Neuronal stem cell (in vitro differentiated cells): ENCODE data around the gene CASK.

Experiments
- DNase-seq: peaks from one replicate; pipeline ENCODE4 v3.0.0-alpha.2; 2013; ENCODE audit warnings: low spot score
- H2AFZ ChIP-seq: one replicate; pipeline ENCODE4 v1.6.1; 2013; ENCODE audit warnings: mild to moderate bottlenecking, low read length, inconsistent platforms
- H2AK5ac ChIP-seq: 2 replicates; pipeline ENCODE4 v1.6.1; 2013; ENCODE audit warnings: low read depth, mild to moderate bottlenecking, inconsistent platforms, low read length, moderate library complexity, mixed read lengths
- H2BK120ac ChIP-seq: 2 replicates; pipeline ENCODE4 v1.6.1; 2013; ENCODE audit warnings: low read depth, mild to moderate bottlenecking, inconsistent platforms, low read length, moderate library complexity, mixed read lengths
- H2BK12ac ChIP-seq: one replicate; pipeline ENCODE4 v1.6.1; 2013; ENCODE audit warnings: low read length, inconsistent platforms
- H2BK15ac ChIP-seq: 2 replicates; pipeline ENCODE4 v1.6.1; 2013; ENCODE audit warnings: mild to moderate bottlenecking, low read length, inconsistent platforms, mixed read lengths
- H2BK5ac ChIP-seq: one replicate; pipeline ENCODE4 v1.6.1; 2013; ENCODE audit warnings: inconsistent platforms, mild to moderate bottlenecking, low read length, moderate library complexity
- H3K14ac ChIP-seq: one replicate; pipeline ENCODE4 v1.6.1; 2013; ENCODE audit warnings: low read length, inconsistent platforms
- H3K18ac ChIP-seq: 2 replicates; pipeline ENCODE4 v1.6.1; 2013; ENCODE audit warnings: low read length, inconsistent platforms
- H3K23ac ChIP-seq: 2 replicates; pipeline ENCODE4 v1.6.1; 2013; ENCODE audit warnings: low read depth, mild to moderate bottlenecking, mixed read lengths, low read length, inconsistent platforms; ENCODE audit not compliant: poor library complexity
- H3K27ac ChIP-seq: replicated peaks from 3 replicates; pipeline ENCODE4 v1.5.1; 2013; ENCODE audit warnings: low read length, inconsistent platforms
- H3K27me3 ChIP-seq, 3 experiments: 2 replicates each; pipeline ENCODE4 v1.6.1; 2013; ENCODE audit warnings: low read length in 3 of 3, mild to moderate bottlenecking in 2 of 3, inconsistent platforms in 1 of 3, low read depth in 1 of 3, mixed read lengths in 1 of 3, moderate library complexity in 1 of 3; ENCODE audit not compliant: control insufficient read depth in 3 of 3, insufficient read depth in 3 of 3
- H3K36me3 ChIP-seq, 2 donors: replicated peaks in 1 of 2; 2 replicates each; pipeline ENCODE4 v1.6.1; 2013; ENCODE audit warnings: low read length in 2 of 2; ENCODE audit not compliant: control insufficient read depth in 2 of 2, insufficient read depth in 2 of 2
- H3K4ac ChIP-seq: 2 replicates; pipeline ENCODE4 v1.6.1; 2013; ENCODE audit warnings: inconsistent platforms, mild to moderate bottlenecking, low read length, moderate library complexity
- H3K4me1 ChIP-seq, 2 donors: 1 replicate in 1 of 2; 2 replicates in 1 of 2; pipeline ENCODE4 v1.6.1; 2013; ENCODE audit warnings: low read length in 2 of 2, low read depth in 1 of 2; ENCODE audit not compliant: control insufficient read depth in 2 of 2, insufficient read depth in 1 of 2
- H3K4me2 ChIP-seq: one replicate; pipeline ENCODE4 v1.6.1; 2013; ENCODE audit warnings: mild to moderate bottlenecking, low read length, inconsistent platforms; ENCODE audit not compliant: insufficient read depth, poor library complexity, severe bottlenecking
- H3K4me3 ChIP-seq, 2 donors: 2 replicates each; pipeline ENCODE4 v1.5.1; 2013; ENCODE audit warnings: low read length in 2 of 2, mild to moderate bottlenecking in 2 of 2, inconsistent platforms in 1 of 2, moderate library complexity in 1 of 2
- H3K79me1 ChIP-seq: one replicate; pipeline ENCODE4 v1.6.1; 2013; ENCODE audit warnings: low read depth, mild to moderate bottlenecking, inconsistent platforms, low read length, moderate library complexity
- H3K9ac ChIP-seq: one replicate; pipeline ENCODE4 v1.6.1; 2013; ENCODE audit warnings: mild to moderate bottlenecking, low read depth, low read length, inconsistent platforms; ENCODE audit not compliant: poor library complexity
- H3K9me3 ChIP-seq, 2 donors: replicated peaks in 1 of 2; 2 replicates each; pipeline versions ENCODE3 to v1.6.1; 2013; ENCODE audit warnings: low read length in 2 of 2, mild to moderate bottlenecking in 2 of 2, inconsistent platforms in 1 of 2, low read depth in 1 of 2, mixed read lengths in 1 of 2, moderate library complexity in 1 of 2; ENCODE audit not compliant: control insufficient read depth in 2 of 2, insufficient read depth in 1 of 2
- H4K8ac ChIP-seq: one replicate; pipeline ENCODE4 v1.6.1; 2013; ENCODE audit warnings: low read depth, mild to moderate bottlenecking, inconsistent platforms, low read length, moderate library complexity
- H4K91ac ChIP-seq: one replicate; pipeline ENCODE4 v1.6.1; 2013; ENCODE audit warnings: low read length, low read depth, mild to moderate bottlenecking, inconsistent platforms; ENCODE audit not compliant: poor library complexity
- WGBS, 2 donors: extraction: QIAGEN DNeasy Blood & Tissue Kit; methylation state at CpG; one replicate each; pipeline ENCODE4 v1.1.7; 2013; ENCODE audit warnings: missing lambda C conversion rate in 2 of 2, mixed read lengths in 1 of 2; ENCODE audit not compliant: insufficient read length in 2 of 2, insufficient replicate concordance in 1 of 2; ENCODE audit errors: extremely low coverage in 2 of 2; 5-methylcytosine and 5-hydroxymethylcytosine counted together

CASK gene

GRCh38 chrX:41543025-41543424 is 380.3 kb downstream of the CASK start:
- H3K27ac ChIP-seq, result no peak overlapping the region
- no peak overlapping the region for H4K91ac ChIP-seq
- no CpG with 5 or more reads among the region's 1 CpG for WGBS, 2 donors
- no peaks in the 10 kb centered on the region for H3K4me1 ChIP-seq
- H3K9ac ChIP-seq, result no peak overlapping the region
- H3K27me3 ChIP-seq, result no peaks in the 10 kb centered on the region
- peaks cover 0 to 19% of the 10 kb centered on the region in 2 donors for H3K36me3 ChIP-seq
- no peak overlapping the region for H3K23ac ChIP-seq
- no peak overlapping the region for H2BK15ac ChIP-seq
- H3K14ac ChIP-seq, result no peak overlapping the region
- H3K79me1 ChIP-seq, result no peaks in the 10 kb centered on the region
- no peak overlapping the region for H2AK5ac ChIP-seq
- H2BK120ac ChIP-seq, result no peak overlapping the region
- no peak overlapping the region for H2AFZ ChIP-seq
- no peak overlapping the region for H3K18ac ChIP-seq
- no peak overlapping the region for H2BK5ac ChIP-seq
- DNase-seq, result no peak
- H3K4me2 ChIP-seq, result no peak overlapping the region
- no peak overlapping the region for H3K4ac ChIP-seq
- H2BK12ac ChIP-seq, result no peak overlapping the region
- H3K4me3 ChIP-seq, result no peak overlapping the region
- no peaks in the 10 kb centered on the region for H3K9me3 ChIP-seq
- H4K8ac ChIP-seq, result no peak overlapping the region

DNA sequence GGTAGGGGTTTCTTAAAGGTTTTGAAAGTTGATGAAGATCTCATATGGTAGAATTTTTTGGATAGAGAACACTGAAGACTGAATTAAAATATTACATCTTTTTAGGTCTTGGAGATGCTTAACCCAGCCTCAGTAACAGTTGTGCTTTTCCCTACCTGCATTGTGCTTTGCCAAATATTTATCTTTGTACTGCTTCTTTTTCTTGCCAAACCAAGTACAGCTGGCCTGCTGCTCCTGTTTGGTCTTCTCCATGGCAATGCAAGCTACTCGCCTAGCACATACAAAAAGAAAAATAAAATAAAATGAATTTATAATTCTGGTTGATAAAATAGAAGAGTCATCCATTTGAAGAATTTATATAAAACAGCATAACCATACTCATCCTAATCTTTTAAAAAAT is 380.8 kb downstream of the CASK start:
- no peak overlapping the region for H2BK5ac ChIP-seq
- no peak for DNase-seq
- H3K36me3 ChIP-seq, result peaks cover 0 to 19% of the 10 kb centered on the region in 2 donors
- no peak overlapping the region for H2BK120ac ChIP-seq
- no peak overlapping the region for H3K4ac ChIP-seq
- no peaks in the 10 kb centered on the region for H3K79me1 ChIP-seq
- WGBS, 2 donors, result no CpG with 5 or more reads among the region's 1 CpG
- no peak overlapping the region for H3K4me2 ChIP-seq
- H4K91ac ChIP-seq, result no peak overlapping the region
- no peak overlapping the region for H3K18ac ChIP-seq
- no peak overlapping the region for H3K9ac ChIP-seq
- no peaks in the 10 kb centered on the region for H3K9me3 ChIP-seq
- H3K23ac ChIP-seq, result no peak overlapping the region
- H3K27me3 ChIP-seq, result no peaks in the 10 kb centered on the region
- no peak overlapping the region for H3K27ac ChIP-seq
- H2AK5ac ChIP-seq, result no peak overlapping the region
- H2AFZ ChIP-seq, result no peak overlapping the region
- no peak overlapping the region for H2BK12ac ChIP-seq
- H4K8ac ChIP-seq, result no peak overlapping the region
- no peak overlapping the region for H2BK15ac ChIP-seq
- H3K4me3 ChIP-seq, result no peak overlapping the region
- H3K4me1 ChIP-seq, result no peaks in the 10 kb centered on the region
- H3K14ac ChIP-seq, result no peak overlapping the region

DNA sequence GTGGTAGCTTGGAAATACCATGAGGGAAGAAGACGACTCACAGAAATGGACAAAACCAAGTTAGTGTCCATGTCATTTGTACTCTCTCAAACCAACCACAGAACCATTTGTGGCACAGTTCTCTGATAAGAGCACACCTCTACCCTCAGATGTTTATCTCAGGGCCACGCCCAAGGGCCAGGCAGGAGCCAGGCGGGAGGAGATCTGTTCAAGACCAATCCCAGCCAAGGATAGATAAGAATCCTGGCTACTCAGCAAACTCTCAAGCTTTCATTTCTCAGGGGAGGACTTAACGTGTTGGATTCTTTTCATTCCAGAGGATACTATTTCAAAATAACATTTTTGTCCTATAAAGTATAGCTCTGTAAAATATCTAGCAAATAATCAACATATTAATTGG is 381.2 kb downstream of the CASK start:
- Histone ChIP-seq H3K36me3 (peaks cover 0 to 19% of the 10 kb centered on the region in 2 donors), H3K9me3 (no peaks in the 10 kb centered on the region), H3K27me3 (no peaks in the 10 kb centered on the region), H3K4ac (no peak overlapping the region), H3K4me2 (no peak overlapping the region), H3K23ac (no peak overlapping the region), H2BK15ac (no peak overlapping the region), H3K4me1 (no peaks in the 10 kb centered on the region), H3K27ac (no peak overlapping the region), H4K91ac (no peak overlapping the region), H3K18ac (no peak overlapping the region), H2BK5ac (no peak overlapping the region), H2BK12ac (no peak overlapping the region), H3K9ac (no peak overlapping the region), H2AK5ac (no peak overlapping the region), H2BK120ac (no peak overlapping the region), H3K14ac (no peak overlapping the region), H2AFZ (no peak overlapping the region), H4K8ac (no peak overlapping the region), H3K4me3 (no peak overlapping the region), H3K79me1 (no peaks in the 10 kb centered on the region)
- WGBS, 2 donors, result no CpG with 5 or more reads among the region's 4 CpGs
- DNase-seq, result no peak

GRCh38 chrX:41541386-41541785 is 382.0 kb downstream of the CASK start:
- no peak overlapping the region for H3K9ac ChIP-seq
- no peaks in the 10 kb centered on the region for H3K9me3 ChIP-seq
- no peaks in the 10 kb centered on the region for H3K4me1 ChIP-seq
- no peak overlapping the region for H3K4ac ChIP-seq
- H4K8ac ChIP-seq, result no peak overlapping the region
- no peak overlapping the region for H2BK120ac ChIP-seq
- H2AFZ ChIP-seq, result no peak overlapping the region
- H3K4me3 ChIP-seq, result no peak overlapping the region
- no peak overlapping the region for H2BK15ac ChIP-seq
- DNase-seq, result no peak
- no peak overlapping the region for H2AK5ac ChIP-seq
- H3K36me3 ChIP-seq, result peaks cover 0 to 19% of the 10 kb centered on the region in 2 donors
- no peak overlapping the region for H3K18ac ChIP-seq
- WGBS, 2 donors, result no CpG with 5 or more reads among the region's 2 CpGs
- no peaks in the 10 kb centered on the region for H3K79me1 ChIP-seq
- H2BK12ac ChIP-seq, result no peak overlapping the region
- H3K27ac ChIP-seq, result no peak overlapping the region
- H3K23ac ChIP-seq, result no peak overlapping the region
- H3K27me3 ChIP-seq, result no peaks in the 10 kb centered on the region
- no peak overlapping the region for H4K91ac ChIP-seq
- no peak overlapping the region for H2BK5ac ChIP-seq
- H3K14ac ChIP-seq, result no peak overlapping the region
- no peak overlapping the region for H3K4me2 ChIP-seq
